ENCODE data around the gene BRIP1. TPM values are rescaled to one million over a fixed set of nuclear protein-coding genes. Genes with fewer than 3 reads are reported as not detected.

BRIP1 gene
- total and polyA plus RNA-seq, 5 donors from 2014 or later = 0.71 to 3.0 (median 1.3) TPM

GRCh38 chr17:61656721-61657217 is 206.6 kb downstream of the BRIP1 start:
- Histone ChIP-seq H3K27ac (ENCODE audit: insufficient read depth, low read length, poor library complexity, severe bottlenecking) (no peak overlapping the region), H3K4me1 (ENCODE audit: control insufficient read depth, insufficient read depth, low read length, poor library complexity, severe bottlenecking) (no peaks in the 10 kb centered on the region), H3K9me3 (ENCODE audit: control insufficient read depth in 2 of 2, low read length in 2 of 2) (peaks cover 0 to 2% of the 10 kb centered on the region in 2 experiments), H3K4me3 (ENCODE audit: low read depth, low read length) (no peak overlapping the region), H3K27me3 (ENCODE audit: control insufficient read depth, insufficient read depth, low read length) (peaks cover 17% of the 10 kb centered on the region), H3K36me3 (ENCODE audit: control insufficient read depth, insufficient read depth, low read length) (no peaks in the 10 kb centered on the region)
- no peak for ATAC-seq (ENCODE audit: low read depth in 2 of 2)
- no peak overlapping the region for H3K27ac Mint-ChIP-seq
- H3K4me1 Mint-ChIP-seq = no peaks in the 10 kb centered on the region
- peaks cover 17% of the 10 kb centered on the region for H3K27me3 Mint-ChIP-seq
- peaks cover 0 to 10% (median 3%) of the 10 kb centered on the region in 7 donors for H3K9me3 Mint-ChIP-seq
- no peak overlapping the region for H3K4me3 Mint-ChIP-seq
- DNase-seq = no peak
- no peaks in the 10 kb centered on the region for H3K36me3 Mint-ChIP-seq

GRCh38 chr17:61650749-61651148 is 212.6 kb downstream of the BRIP1 start:
- Histone ChIP-seq H3K27me3 (ENCODE audit: control insufficient read depth, insufficient read depth, low read length) (peaks cover 37% of the 10 kb centered on the region), H3K27ac (ENCODE audit: insufficient read depth, low read length, poor library complexity, severe bottlenecking) (no peak overlapping the region), H3K36me3 (ENCODE audit: control insufficient read depth, insufficient read depth, low read length) (no peaks in the 10 kb centered on the region), H3K9me3 (ENCODE audit: control insufficient read depth in 2 of 2, low read length in 2 of 2) (peaks cover 8 to 19% of the 10 kb centered on the region in 2 experiments), H3K4me3 (ENCODE audit: low read depth, low read length) (no peak overlapping the region), H3K4me1 (ENCODE audit: control insufficient read depth, insufficient read depth, low read length, poor library complexity, severe bottlenecking) (no peaks in the 10 kb centered on the region)
- peaks cover 16% of the 10 kb centered on the region for H3K27me3 Mint-ChIP-seq
- H3K27ac Mint-ChIP-seq = no peak overlapping the region
- H3K4me3 Mint-ChIP-seq = no peak overlapping the region
- DNase-seq (no peak), ATAC-seq (ENCODE audit: low read depth in 2 of 2) (no peak)
- H3K4me1 Mint-ChIP-seq = no peaks in the 10 kb centered on the region
- H3K36me3 Mint-ChIP-seq = no peaks in the 10 kb centered on the region
- peaks cover 0 to 29% (median 7%) of the 10 kb centered on the region in 7 donors for H3K9me3 Mint-ChIP-seq

- no peak for DNase-seq
- H3K9me3 Mint-ChIP-seq = peaks cover 0 to 29% (median 7%) of the 10 kb centered on the region in 7 donors
- Histone ChIP-seq H3K27me3 (ENCODE audit: control insufficient read depth, insufficient read depth, low read length) (peaks cover 41% of the 10 kb centered on the region), H3K4me1 (ENCODE audit: control insufficient read depth, insufficient read depth, low read length, poor library complexity, severe bottlenecking) (no peaks in the 10 kb centered on the region), H3K9me3 (ENCODE audit: control insufficient read depth in 2 of 2, low read length in 2 of 2) (peaks cover 8 to 19% of the 10 kb centered on the region in 2 experiments), H3K27ac (ENCODE audit: insufficient read depth, low read length, poor library complexity, severe bottlenecking) (no peak overlapping the region), H3K4me3 (ENCODE audit: low read depth, low read length) (no peak overlapping the region), H3K36me3 (ENCODE audit: control insufficient read depth, insufficient read depth, low read length) (no peaks in the 10 kb centered on the region)
- peaks cover 19% of the 10 kb centered on the region for H3K27me3 Mint-ChIP-seq
- no peaks in the 10 kb centered on the region for H3K36me3 Mint-ChIP-seq
- H3K27ac Mint-ChIP-seq = no peak overlapping the region
- no peak for ATAC-seq (ENCODE audit: low read depth in 2 of 2)
- no peak overlapping the region for H3K4me3 Mint-ChIP-seq
- no peaks in the 10 kb centered on the region for H3K4me1 Mint-ChIP-seq
Observed at GRCh38 chr17:61648587-61648986, 214.7 kb downstream of the BRIP1 start.

- H3K27ac ChIP-seq (ENCODE audit: insufficient read depth, low read length, poor library complexity, severe bottlenecking) = no peak overlapping the region
- ATAC-seq (ENCODE audit: low read depth in 2 of 2) = no peak
- Mint-ChIP-seq H3K9me3 (peaks cover 0 to 21% (median 5%) of the 10 kb centered on the region in 7 donors), H3K4me3 (no peak overlapping the region), H3K27me3 (peaks cover 20% of the 10 kb centered on the region), H3K27ac (no peak overlapping the region), H3K36me3 (no peaks in the 10 kb centered on the region), H3K4me1 (no peaks in the 10 kb centered on the region)
- DNase-seq = no peak
- no peaks in the 10 kb centered on the region for H3K36me3 ChIP-seq (ENCODE audit: control insufficient read depth, insufficient read depth, low read length)
- H3K4me3 ChIP-seq (ENCODE audit: low read depth, low read length) = no peak overlapping the region
- peaks cover 8 to 19% of the 10 kb centered on the region in 2 experiments for H3K9me3 ChIP-seq (ENCODE audit: control insufficient read depth in 2 of 2, low read length in 2 of 2)
- H3K27me3 ChIP-seq (ENCODE audit: control insufficient read depth, insufficient read depth, low read length) = peaks cover 35% of the 10 kb centered on the region
- H3K4me1 ChIP-seq (ENCODE audit: control insufficient read depth, insufficient read depth, low read length, poor library complexity, severe bottlenecking) = no peaks in the 10 kb centered on the region
Observed at GRCh38 chr17:61647047-61647446, 216.3 kb downstream of the BRIP1 start.

GRCh38 chr17:61646482-61646881 is 216.8 kb downstream of the BRIP1 start:
- Histone ChIP-seq H3K4me1 (ENCODE audit: control insufficient read depth, insufficient read depth, low read length, poor library complexity, severe bottlenecking) (no peaks in the 10 kb centered on the region), H3K9me3 (ENCODE audit: control insufficient read depth in 2 of 2, low read length in 2 of 2) (peaks cover 8 to 14% of the 10 kb centered on the region in 2 experiments), H3K27ac (ENCODE audit: insufficient read depth, low read length, poor library complexity, severe bottlenecking) (no peak overlapping the region), H3K36me3 (ENCODE audit: control insufficient read depth, insufficient read depth, low read length) (no peaks in the 10 kb centered on the region), H3K4me3 (ENCODE audit: low read depth, low read length) (no peak overlapping the region), H3K27me3 (ENCODE audit: control insufficient read depth, insufficient read depth, low read length) (peaks cover 29% of the 10 kb centered on the region)
- H3K36me3 Mint-ChIP-seq = no peaks in the 10 kb centered on the region
- no peak overlapping the region for H3K27ac Mint-ChIP-seq
- no peaks in the 10 kb centered on the region for H3K4me1 Mint-ChIP-seq
- H3K4me3 Mint-ChIP-seq = no peak overlapping the region
- peaks cover 0 to 16% (median 4%) of the 10 kb centered on the region in 7 donors for H3K9me3 Mint-ChIP-seq
- DNase-seq = no peak
- ATAC-seq (ENCODE audit: low read depth in 2 of 2) = no peak
- H3K27me3 Mint-ChIP-seq = peaks cover 17% of the 10 kb centered on the region

- Histone ChIP-seq H3K27ac (ENCODE audit: insufficient read depth, low read length, poor library complexity, severe bottlenecking) (no peak overlapping the region), H3K4me1 (ENCODE audit: control insufficient read depth, insufficient read depth, low read length, poor library complexity, severe bottlenecking) (no peaks in the 10 kb centered on the region), H3K9me3 (ENCODE audit: control insufficient read depth in 2 of 2, low read length in 2 of 2) (peaks cover 6 to 9% of the 10 kb centered on the region in 2 experiments), H3K4me3 (ENCODE audit: low read depth, low read length) (no peak overlapping the region), H3K27me3 (ENCODE audit: control insufficient read depth, insufficient read depth, low read length) (peaks cover 28% of the 10 kb centered on the region), H3K36me3 (ENCODE audit: control insufficient read depth, insufficient read depth, low read length) (no peaks in the 10 kb centered on the region)
- no peaks in the 10 kb centered on the region for H3K4me1 Mint-ChIP-seq
- DNase-seq (no peak), ATAC-seq (ENCODE audit: low read depth in 2 of 2) (no peak)
- H3K9me3 Mint-ChIP-seq = peaks cover 0 to 10% (median 4%) of the 10 kb centered on the region in 7 donors
- no peak overlapping the region for H3K27ac Mint-ChIP-seq
- no peak overlapping the region for H3K4me3 Mint-ChIP-seq
- H3K36me3 Mint-ChIP-seq = no peaks in the 10 kb centered on the region
- peaks cover 17% of the 10 kb centered on the region for H3K27me3 Mint-ChIP-seq
Observed at GRCh38 chr17:61645920-61646319, 217.4 kb downstream of the BRIP1 start.

GRCh38 chr17:61644800-61645774 is 218.2 kb downstream of the BRIP1 start:
- peaks cover 0 to 3% of the 10 kb centered on the region in 2 experiments for H3K9me3 ChIP-seq (ENCODE audit: control insufficient read depth in 2 of 2, low read length in 2 of 2)
- H3K36me3 ChIP-seq (ENCODE audit: control insufficient read depth, insufficient read depth, low read length) = no peaks in the 10 kb centered on the region
- ATAC-seq (ENCODE audit: low read depth in 2 of 2) (no peak), DNase-seq (no peak)
- Mint-ChIP-seq H3K27ac (no peak overlapping the region), H3K9me3 (peaks cover 0 to 5% (median 0%) of the 10 kb centered on the region in 7 donors), H3K27me3 (peaks cover 25% of the 10 kb centered on the region), H3K36me3 (no peaks in the 10 kb centered on the region), H3K4me1 (no peaks in the 10 kb centered on the region), H3K4me3 (no peak overlapping the region)
- no peak overlapping the region for H3K4me3 ChIP-seq (ENCODE audit: low read depth, low read length)
- peaks cover 23% of the 10 kb centered on the region for H3K27me3 ChIP-seq (ENCODE audit: control insufficient read depth, insufficient read depth, low read length)
- no peaks in the 10 kb centered on the region for H3K4me1 ChIP-seq (ENCODE audit: control insufficient read depth, insufficient read depth, low read length, poor library complexity, severe bottlenecking)
- no peak overlapping the region for H3K27ac ChIP-seq (ENCODE audit: insufficient read depth, low read length, poor library complexity, severe bottlenecking)
